HG03196 (cell line): ENCODE measurements around the gene CRYGS.

Experiments used
- ATAC-seq: cut with Tn5 transposase; IDR thresholded peaks from one replicate; pipeline ENCODE4 v1.9.1; 2021; ENCODE audit not compliant: unreplicated experiment

CRYGS gene

DNA sequence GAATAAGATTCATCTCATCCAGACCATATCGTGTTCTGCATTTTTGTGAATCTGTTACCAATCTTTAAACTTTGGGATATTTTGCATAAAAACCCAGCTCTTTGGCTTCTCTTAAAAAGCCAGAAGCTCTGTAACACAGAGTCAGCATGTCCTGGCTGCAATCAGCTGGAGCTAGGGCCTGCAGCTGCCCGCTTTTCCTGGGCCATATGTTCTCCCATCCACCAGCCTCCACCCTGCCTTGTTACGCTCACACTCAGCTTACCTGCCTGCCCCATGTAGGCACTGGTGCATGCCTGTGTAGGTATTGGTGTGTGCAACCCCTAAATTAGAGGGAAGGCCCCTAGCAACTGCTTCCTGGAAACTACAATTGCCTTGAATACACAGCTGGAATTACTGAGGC, 48.2 kb downstream of the CRYGS start:
- no peak for ATAC-seq

DNA sequence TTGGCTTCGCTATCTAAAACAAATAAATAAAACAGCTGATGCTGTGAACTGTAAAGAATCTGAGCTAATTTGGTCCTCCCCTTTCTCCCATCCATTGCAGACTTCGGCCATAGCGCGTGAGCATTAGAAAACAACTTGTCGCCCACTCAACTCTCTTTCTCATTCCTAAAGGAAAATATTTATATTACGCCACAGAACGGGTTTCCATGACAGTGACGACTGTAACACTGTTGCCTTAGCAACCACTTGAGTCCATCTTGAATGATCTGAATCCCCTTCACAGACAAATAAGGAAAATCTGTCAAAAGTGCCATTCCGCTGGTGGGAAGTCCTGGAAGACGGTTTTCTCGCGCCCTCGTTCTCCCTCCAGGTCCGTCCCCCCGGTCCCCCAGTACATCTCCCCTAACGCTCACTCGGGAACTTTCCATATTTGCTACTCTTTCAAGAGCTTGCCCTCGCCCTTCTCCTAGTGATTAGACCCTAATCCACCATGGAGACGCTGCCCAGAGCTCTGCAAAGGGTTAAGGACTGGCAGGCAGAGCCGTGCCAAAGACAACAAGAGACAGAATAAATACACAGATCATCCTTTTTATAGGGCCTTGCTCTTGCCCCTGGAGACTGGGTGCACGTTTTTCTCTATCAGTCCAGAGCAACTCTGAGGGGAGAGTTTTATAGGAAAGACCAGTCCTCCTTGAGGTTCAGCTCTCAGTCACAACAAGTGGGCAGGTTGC, 50.5 kb downstream of the CRYGS start:
- ATAC-seq = no peak

DNA sequence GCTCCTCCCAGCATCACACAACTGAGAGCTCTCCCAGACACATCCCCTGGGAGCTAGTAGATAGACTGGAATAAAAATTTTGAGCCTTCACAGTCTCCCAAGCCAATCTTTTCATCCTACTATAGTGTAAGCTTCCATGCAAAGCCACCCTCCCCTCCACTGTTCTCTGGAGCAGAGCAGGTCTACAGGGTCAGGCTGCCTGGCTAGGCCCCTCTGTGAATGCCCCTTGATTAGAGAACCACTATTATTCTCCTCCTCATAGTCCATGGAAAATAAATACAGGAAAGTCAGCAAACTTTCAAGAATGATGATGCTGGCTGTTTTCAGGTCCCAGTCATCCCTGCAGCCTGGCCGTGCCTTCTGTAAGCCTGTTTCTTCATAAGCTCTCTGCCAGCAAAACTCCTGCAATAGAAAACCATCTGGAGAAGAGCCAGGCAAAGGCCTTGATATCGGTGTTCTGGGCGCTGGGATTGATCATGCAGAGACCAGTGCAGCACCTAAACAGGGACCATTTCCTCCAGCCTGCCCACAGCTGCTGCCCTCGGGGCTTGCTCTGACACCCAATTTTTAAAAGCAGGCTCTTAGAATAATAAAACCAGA, 51.7 kb downstream of the CRYGS start:
- ATAC-seq = no peak

DNA sequence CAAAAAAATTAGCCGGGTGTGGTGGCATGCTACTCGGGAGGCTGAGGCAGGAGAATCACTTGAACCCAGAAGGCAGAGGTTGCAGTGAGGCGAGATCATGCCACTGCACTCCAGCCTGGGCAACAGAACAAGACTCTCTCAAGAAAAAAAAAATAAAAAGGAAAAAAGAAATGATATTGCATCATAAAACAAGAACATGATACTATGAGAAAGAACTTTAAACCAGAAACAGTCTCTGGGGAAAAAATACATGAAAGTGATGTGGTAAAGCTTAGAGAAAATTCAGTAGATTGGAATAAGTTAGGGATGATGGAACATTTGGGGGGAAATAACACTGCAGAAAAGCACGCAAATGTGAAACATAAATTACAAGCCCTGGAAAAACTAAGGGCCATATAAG, 54.7 kb downstream of the CRYGS start:
- ATAC-seq = no peak
